Gastrocnemius medialis (tissue), 4 donors: ENCODE results near the gene PTBP2. TPM values are rescaled to one million over a fixed set of nuclear protein-coding genes. Genes with fewer than 3 reads are reported as not detected.

ENCODE experiments used
- ATAC-seq, 2 donors: fragments of 150-250 bp; one replicate each; pipeline ENCODE4 v1.9.1; 2016
- DNase-seq, 2 donors: peaks; one replicate each; pipeline ENCODE4 v3.0.0-alpha.2; 2019
- H3K27ac ChIP-seq, 4 donors: fragments of 200-600 bp; sonication (generic); 1 replicate in 1 of 4; 2 replicates in 3 of 4; pipeline ENCODE4 v1.5.1; 2016 to 2018; ENCODE audit warnings: mild to moderate bottlenecking in 2 of 4, moderate library complexity in 1 of 4
- H3K27me3 ChIP-seq, 3 donors: fragments of 200-600 bp; sonication (generic) in 2 of 3; 1 replicate in 1 of 3; 2 replicates in 2 of 3; pipeline versions ENCODE4 v1.5.1 to v1.6.0; 2016 to 2019; ENCODE audit warnings: mild to moderate bottlenecking in 1 of 3, moderate library complexity in 1 of 3
- H3K36me3 ChIP-seq, 2 donors: fragments of 200-600 bp; sonication (generic) in 1 of 2; one replicate each; pipeline ENCODE4 v1.5.1; 2017 to 2018
- H3K4me1 ChIP-seq, 2 donors: fragments of 200-600 bp; sonication (generic) in 1 of 2; one replicate each; pipeline ENCODE4 v1.5.1; 2016 to 2017; ENCODE audit warnings: mild to moderate bottlenecking in 2 of 2
- H3K4me3 ChIP-seq, 4 donors: fragments of 200-600 bp; sonication (generic) in 3 of 4; 1 replicate in 1 of 4; 2 replicates in 3 of 4; pipeline ENCODE4 v1.5.1; 2016 to 2019; ENCODE audit warnings: mild to moderate bottlenecking in 2 of 4
- H3K9me3 ChIP-seq, 3 donors: fragments of 200-600 bp; sonication (generic) in 2 of 3; 1 replicate in 1 of 3; 2 replicates in 2 of 3; pipeline ENCODE4 v1.5.1; 2016 to 2019
- POLR2A ChIP-seq, 2 donors: fragments of 450-650 bp; IDR thresholded peaks; one replicate each; pipeline ENCODE4 v1.6.1; 2017; ENCODE audit warnings: antibody characterized with exemption in 2 of 2, mild to moderate bottlenecking in 2 of 2, moderate library complexity in 2 of 2
- in situ Hi-C, 4 donors: fragments of 200-750 bp; cut with MboI; loops; one replicate each; pipeline versions ENCODE4 v1.15.0 to v1.8.0; 2017; ENCODE audit warnings: low sequenced_read_pairs in 4 of 4
- intact Hi-C: fragments of 100-400 bp; cut with DNase I; formaldehyde crosslinking; loops from one replicate; pipeline ENCODE4 v1.15.1; 2023; ENCODE audit warnings: low total_unique reads
- total RNA-seq, 4 donors: library from RNA; depleted of rRNA; stranded (reverse); fragments of >200 nt; gene quantifications; one replicate each; pipeline versions ENCODE4 v1.1.0 to v1.2.3, GENCODE V29; 2016
- TF ChIP-seq, protein P1 (sequence below), 5 experiments: fragments of 450-650 bp in 3 of 5; fragments of 200-600 bp in 2 of 5; sonication (generic) in 2 of 5; IDR thresholded peaks in 4 of 5; conservative IDR thresholded peaks in 1 of 5; 1 replicate in 4 of 5; 2 replicates in 1 of 5; pipeline ENCODE4 v1.5.1; 2016 to 2019; ENCODE audit warnings: antibody characterized with exemption in 5 of 5, mild to moderate bottlenecking in 3 of 5, moderate library complexity in 3 of 5

Gene PTBP2
- total RNA-seq, 4 donors from 2014 or later, result 21.4 to 33.0 (median 26.5) TPM

DNA sequence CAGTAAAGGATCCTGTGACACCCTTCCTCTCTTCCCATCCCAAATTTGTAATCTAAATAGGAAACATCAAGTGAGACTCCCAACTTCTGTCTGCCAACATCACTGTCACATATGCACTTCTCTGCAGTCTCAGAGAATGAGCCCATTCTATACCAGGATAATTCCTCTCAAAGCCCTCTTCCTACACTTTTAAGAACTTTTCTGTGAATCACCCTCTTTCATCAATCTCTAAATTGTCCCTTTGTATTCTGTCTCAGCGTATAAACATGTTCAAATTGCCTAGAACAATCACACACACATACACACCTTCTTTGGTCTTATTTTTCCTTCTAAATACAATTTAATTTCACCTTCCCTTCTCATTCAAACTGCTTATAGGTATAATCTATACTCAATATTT, 111.8 kb downstream of the PTBP2 start:
- Histone ChIP-seq H3K27me3 (no peaks in the 10 kb centered on the region), H3K9me3 (no peaks in the 10 kb centered on the region), H3K36me3 (no peaks in the 10 kb centered on the region), H3K4me3 (no peak overlapping the region), H3K4me1 (no peaks in the 10 kb centered on the region), H3K27ac (no peak overlapping the region)
- ATAC-seq, result no peak
- in situ Hi-C loops, result no loop called here
- DNase-seq, result no peak
- intact Hi-C loops, result no loop called here
- TF ChIP-seq, protein P1, sequence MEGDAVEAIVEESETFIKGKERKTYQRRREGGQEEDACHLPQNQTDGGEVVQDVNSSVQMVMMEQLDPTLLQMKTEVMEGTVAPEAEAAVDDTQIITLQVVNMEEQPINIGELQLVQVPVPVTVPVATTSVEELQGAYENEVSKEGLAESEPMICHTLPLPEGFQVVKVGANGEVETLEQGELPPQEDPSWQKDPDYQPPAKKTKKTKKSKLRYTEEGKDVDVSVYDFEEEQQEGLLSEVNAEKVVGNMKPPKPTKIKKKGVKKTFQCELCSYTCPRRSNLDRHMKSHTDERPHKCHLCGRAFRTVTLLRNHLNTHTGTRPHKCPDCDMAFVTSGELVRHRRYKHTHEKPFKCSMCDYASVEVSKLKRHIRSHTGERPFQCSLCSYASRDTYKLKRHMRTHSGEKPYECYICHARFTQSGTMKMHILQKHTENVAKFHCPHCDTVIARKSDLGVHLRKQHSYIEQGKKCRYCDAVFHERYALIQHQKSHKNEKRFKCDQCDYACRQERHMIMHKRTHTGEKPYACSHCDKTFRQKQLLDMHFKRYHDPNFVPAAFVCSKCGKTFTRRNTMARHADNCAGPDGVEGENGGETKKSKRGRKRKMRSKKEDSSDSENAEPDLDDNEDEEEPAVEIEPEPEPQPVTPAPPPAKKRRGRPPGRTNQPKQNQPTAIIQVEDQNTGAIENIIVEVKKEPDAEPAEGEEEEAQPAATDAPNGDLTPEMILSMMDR (IDR thresholded peaks at IDR 0.05 in 4 of 5, conservative IDR thresholded peaks at IDR 0.05 in 1 of 5), result no peak
- TF ChIP-seq POLR2A (IDR thresholded peaks at IDR 0.05), result no peak

DNA sequence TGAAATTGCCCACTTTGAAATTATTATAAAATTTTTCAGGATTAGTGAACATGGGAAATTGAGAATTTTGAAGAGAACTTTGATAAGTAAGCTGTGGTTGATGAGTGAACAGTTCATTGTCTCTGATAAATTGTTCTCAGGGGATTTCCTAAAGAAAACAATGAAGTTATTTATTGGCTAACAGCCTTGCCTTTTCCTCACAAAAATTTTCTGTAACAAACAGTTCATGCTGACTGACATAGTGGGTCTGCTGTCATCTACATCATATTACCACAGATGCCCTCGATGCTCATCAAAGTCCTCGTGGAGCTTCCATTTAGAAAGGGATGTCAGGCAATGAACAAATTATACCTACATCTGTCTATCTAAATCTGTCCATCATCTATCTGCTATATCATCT, 113.4 kb downstream of the PTBP2 start:
- in situ Hi-C loops, result no loop called here
- Histone ChIP-seq H3K27me3 (no peaks in the 10 kb centered on the region), H3K9me3 (no peaks in the 10 kb centered on the region), H3K4me1 (no peaks in the 10 kb centered on the region), H3K27ac (no peak overlapping the region), H3K4me3 (no peak overlapping the region), H3K36me3 (no peaks in the 10 kb centered on the region)
- DNase-seq (no peak), ATAC-seq (no peak)
- intact Hi-C loops, result no loop called here
- no peak for TF ChIP-seq POLR2A (IDR thresholded peaks at IDR 0.05)
- TF ChIP-seq, protein P1 (IDR thresholded peaks at IDR 0.05 in 4 of 5, conservative IDR thresholded peaks at IDR 0.05 in 1 of 5), result no peak

DNA sequence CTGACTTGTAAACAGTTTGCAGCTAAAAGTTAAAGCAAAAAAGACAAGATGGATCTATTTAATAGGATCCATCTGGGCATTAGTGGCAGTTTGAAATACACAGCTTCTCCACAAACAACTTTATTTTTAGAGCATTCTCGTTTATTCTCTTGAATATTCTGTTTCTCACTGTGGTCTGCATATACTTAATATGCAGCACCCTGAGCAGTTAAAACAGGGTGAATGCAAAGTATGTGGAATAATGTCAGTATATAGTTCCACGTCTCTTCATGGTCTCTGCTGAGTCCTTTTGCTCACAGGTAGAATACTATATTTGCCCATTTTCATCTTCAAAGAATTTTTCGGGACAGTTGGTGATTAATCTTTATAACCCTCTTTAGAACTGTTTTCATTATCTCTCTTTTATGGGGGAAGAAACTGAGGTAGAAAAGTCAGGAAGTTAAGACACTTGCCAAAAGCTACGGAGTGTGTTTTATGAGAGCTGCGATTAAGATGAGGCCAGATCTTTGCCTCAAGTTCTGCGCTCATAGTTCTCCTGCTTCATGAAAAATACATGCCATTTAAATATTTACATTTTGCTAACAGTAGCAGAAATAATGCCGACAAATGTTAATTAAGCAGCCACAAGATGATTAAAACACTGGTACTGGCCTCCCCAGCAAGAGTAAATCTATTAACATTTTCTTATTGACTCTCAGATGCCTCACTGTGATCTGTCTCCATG, 115.6 kb downstream of the PTBP2 start:
- Histone ChIP-seq H3K4me3 (no peak overlapping the region), H3K27me3 (no peaks in the 10 kb centered on the region), H3K36me3 (no peaks in the 10 kb centered on the region), H3K4me1 (no peaks in the 10 kb centered on the region), H3K27ac (no peak overlapping the region), H3K9me3 (no peaks in the 10 kb centered on the region)
- ATAC-seq (no peak), DNase-seq (no peak)
- TF ChIP-seq, protein P1 (IDR thresholded peaks at IDR 0.05 in 4 of 5, conservative IDR thresholded peaks at IDR 0.05 in 1 of 5), result no peak
- no peak for TF ChIP-seq POLR2A (IDR thresholded peaks at IDR 0.05)
- in situ Hi-C loops, result no loop called here
- intact Hi-C loops, result no loop called here

DNA sequence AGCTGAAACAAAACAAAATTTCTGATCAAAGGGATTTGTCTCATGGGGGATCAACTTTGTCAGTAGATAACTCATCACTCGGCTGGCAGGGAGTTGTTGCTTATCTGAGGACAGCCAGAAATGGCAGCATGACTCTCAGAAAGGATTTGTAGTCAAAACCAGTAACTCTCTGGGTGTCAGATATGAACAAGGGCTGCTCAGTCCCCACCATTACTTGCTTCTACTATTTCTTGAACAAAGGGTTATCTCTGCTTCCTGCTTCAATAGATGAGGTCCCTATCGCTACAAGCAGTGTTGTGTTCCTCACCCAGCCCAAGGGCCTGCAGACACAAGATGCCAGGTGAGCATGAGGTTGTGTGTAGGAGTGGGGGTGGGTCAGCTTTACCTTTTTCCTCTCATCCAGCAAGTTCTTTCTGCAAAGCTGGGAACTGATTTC, 116.2 kb downstream of the PTBP2 start:
- DNase-seq (no peak), ATAC-seq (no peak)
- no peaks in the 10 kb centered on the region for H3K36me3 ChIP-seq
- TF ChIP-seq POLR2A (IDR thresholded peaks at IDR 0.05), result no peak
- TF ChIP-seq, protein P1 (IDR thresholded peaks at IDR 0.05 in 4 of 5, conservative IDR thresholded peaks at IDR 0.05 in 1 of 5), result no peak
- intact Hi-C loops, result no loop called here
- no peak overlapping the region for H3K27ac ChIP-seq
- H3K27me3 ChIP-seq, result no peaks in the 10 kb centered on the region
- in situ Hi-C loops, result no loop called here
- H3K4me1 ChIP-seq, result no peaks in the 10 kb centered on the region
- no peak overlapping the region for H3K4me3 ChIP-seq
- no peaks in the 10 kb centered on the region for H3K9me3 ChIP-seq

DNA sequence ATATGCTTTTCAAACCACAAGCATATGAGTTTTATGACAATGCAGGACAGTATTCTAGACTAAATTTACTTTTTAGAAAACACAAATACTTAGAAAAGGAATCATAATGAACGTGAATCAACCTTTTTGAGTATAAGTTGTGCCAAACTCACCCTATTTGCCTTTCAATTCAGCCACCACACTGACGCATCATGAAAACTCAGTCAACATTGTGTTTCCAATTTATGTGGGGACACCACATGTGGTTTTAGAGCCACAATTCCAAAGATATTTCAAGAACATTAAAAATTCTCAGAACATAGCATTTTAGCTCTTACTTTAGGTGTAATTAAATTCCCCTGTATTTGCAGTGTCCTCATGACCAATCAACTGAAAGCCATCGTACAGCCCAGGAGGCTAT, 118.8 kb downstream of the PTBP2 start:
- in situ Hi-C loops, result no loop called here
- ATAC-seq, result no peak

More for the DNA sequence above, 118.8 kb downstream of the PTBP2 start:
- TF ChIP-seq, protein P1 (IDR thresholded peaks at IDR 0.05 in 4 of 5, conservative IDR thresholded peaks at IDR 0.05 in 1 of 5), result no peak
- no peak for TF ChIP-seq POLR2A (IDR thresholded peaks at IDR 0.05)
- DNase-seq, result no peak
- H3K4me1 ChIP-seq, result no peaks in the 10 kb centered on the region
- no peaks in the 10 kb centered on the region for H3K27me3 ChIP-seq
- no peak overlapping the region for H3K27ac ChIP-seq
- no peaks in the 10 kb centered on the region for H3K9me3 ChIP-seq
- intact Hi-C loops, result no loop called here
- H3K4me3 ChIP-seq, result no peak overlapping the region
- H3K36me3 ChIP-seq, result no peaks in the 10 kb centered on the region
